ENCODE measurements around the gene TAF4. TPM values are rescaled to one million over a fixed set of nuclear protein-coding genes. Genes with fewer than 3 reads are reported as not detected.
A peak's percentile ranks its signal among the peaks of the same experiment; 100 is the strongest.

TAF4 gene
- total and polyA plus RNA-seq, 2 of the 13 experiments (the other 11 are each of a cell fraction or from before 2014, with no cell fraction given): 5.9 to 12.0 TPM

DNA sequence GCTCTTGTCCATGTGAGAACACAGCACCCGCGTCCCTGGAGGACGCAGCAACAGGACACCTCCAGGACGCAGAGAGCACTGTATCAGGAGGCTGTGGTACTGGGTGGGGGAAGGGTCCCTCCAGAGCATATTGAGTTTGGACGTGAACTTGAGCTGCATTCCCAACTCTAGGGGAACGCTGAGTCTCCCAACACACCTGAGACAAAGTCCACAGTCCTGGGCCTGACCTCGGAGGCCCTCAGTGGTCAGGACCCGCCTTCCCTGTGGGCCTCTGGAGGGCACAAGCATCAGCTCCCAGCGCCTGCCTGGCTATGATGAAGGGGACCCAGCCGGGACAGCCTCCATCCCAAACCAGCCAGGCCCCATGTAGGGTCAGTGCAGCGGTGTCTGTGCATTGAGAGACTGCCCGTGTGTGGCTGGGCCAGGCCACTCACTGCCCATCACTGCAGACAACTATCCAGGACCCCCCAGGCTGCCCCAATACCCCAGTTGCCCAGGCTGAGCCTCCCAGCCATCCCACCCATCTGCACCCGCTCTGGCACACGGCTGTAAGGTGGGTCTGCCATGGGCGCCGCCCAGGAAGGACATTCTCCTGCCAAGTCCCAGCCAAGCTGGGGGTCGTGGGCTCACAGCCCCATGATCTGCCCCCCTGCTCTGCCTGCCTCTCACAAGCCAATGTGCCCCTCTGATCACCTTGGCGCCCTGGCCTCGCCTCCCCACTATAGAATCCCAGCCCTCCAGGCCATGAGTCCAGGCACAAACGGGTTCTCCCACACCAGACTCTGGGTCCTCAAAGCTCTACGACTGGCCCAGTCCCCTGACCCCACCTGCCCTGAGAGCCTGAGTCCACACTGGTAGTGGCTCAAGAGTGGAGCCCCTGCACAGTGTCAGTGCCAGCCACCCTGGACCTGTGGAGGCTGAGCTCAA lies 115.7 kb downstream of the TAF4 start (continued):
- peak; percentile 86 for TF ChIP-seq SKI (IDR thresholded peaks at IDR 0.05; ENCODE audit: partially characterized antibody)
- no peak for TF ChIP-seq NFYB (CRISPR knock-in tag; IDR thresholded peaks at IDR 0.05)
- TF ChIP-seq HOXA3 (CRISPR knock-in tag; IDR thresholded peaks at IDR 0.05): peak; percentile 33; the same call in 1 of the 2 replicates
- peak; percentile 60; the same call in 1 of the 2 replicates for TF ChIP-seq HNF4G (IDR thresholded peaks at IDR 0.05; ENCODE audit: borderline replicate concordance, low read depth, low read length)
- no peak for TF ChIP-seq HNF4G (CRISPR knock-in tag; IDR thresholded peaks at IDR 0.05; ENCODE audit: borderline replicate concordance, low read depth)
- no peak for TF ChIP-seq ISL2 (CRISPR knock-in tag; IDR thresholded peaks at IDR 0.05)
- TF ChIP-seq ZNF572 (CRISPR knock-in tag; IDR thresholded peaks at IDR 0.05): 0 out of 2 replicates have a peak, but pooled peaks have one; percentile 56
- TF ChIP-seq NONO (IDR thresholded peaks at IDR 0.05): no peak
- TF ChIP-seq NONO (CRISPR knock-in tag; conservative IDR thresholded peaks at IDR 0.05): no peak
- TF ChIP-seq, protein P1, sequence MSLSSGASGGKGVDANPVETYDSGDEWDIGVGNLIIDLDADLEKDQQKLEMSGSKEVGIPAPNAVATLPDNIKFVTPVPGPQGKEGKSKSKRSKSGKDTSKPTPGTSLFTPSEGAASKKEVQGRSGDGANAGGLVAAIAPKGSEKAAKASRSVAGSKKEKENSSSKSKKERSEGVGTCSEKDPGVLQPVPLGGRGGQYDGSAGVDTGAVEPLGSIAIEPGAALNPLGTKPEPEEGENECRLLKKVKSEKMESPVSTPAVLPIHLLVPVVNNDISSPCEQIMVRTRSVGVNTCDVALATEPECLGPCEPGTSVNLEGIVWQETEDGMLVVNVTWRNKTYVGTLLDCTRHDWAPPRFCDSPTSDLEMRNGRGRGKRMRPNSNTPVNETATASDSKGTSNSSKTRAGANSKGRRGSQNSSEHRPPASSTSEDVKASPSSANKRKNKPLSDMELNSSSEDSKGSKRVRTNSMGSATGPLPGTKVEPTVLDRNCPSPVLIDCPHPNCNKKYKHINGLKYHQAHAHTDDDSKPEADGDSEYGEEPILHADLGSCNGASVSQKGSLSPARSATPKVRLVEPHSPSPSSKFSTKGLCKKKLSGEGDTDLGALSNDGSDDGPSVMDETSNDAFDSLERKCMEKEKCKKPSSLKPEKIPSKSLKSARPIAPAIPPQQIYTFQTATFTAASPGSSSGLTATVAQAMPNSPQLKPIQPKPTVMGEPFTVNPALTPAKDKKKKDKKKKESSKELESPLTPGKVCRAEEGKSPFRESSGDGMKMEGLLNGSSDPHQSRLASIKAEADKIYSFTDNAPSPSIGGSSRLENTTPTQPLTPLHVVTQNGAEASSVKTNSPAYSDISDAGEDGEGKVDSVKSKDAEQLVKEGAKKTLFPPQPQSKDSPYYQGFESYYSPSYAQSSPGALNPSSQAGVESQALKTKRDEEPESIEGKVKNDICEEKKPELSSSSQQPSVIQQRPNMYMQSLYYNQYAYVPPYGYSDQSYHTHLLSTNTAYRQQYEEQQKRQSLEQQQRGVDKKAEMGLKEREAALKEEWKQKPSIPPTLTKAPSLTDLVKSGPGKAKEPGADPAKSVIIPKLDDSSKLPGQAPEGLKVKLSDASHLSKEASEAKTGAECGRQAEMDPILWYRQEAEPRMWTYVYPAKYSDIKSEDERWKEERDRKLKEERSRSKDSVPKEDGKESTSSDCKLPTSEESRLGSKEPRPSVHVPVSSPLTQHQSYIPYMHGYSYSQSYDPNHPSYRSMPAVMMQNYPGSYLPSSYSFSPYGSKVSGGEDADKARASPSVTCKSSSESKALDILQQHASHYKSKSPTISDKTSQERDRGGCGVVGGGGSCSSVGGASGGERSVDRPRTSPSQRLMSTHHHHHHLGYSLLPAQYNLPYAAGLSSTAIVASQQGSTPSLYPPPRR (CRISPR knock-in tag; IDR thresholded peaks at IDR 0.05; ENCODE audit: borderline replicate concordance): no peak; the same call in 1 of the 2 replicates
- TF ChIP-seq ZNF766 (CRISPR knock-in tag; IDR thresholded peaks at IDR 0.05; ENCODE audit: borderline replicate concordance): no peak
- TF ChIP-seq SALL1 (CRISPR knock-in tag; IDR thresholded peaks at IDR 0.05): 0 out of 2 replicates have a peak, but pooled peaks have one; percentile 11
- TF ChIP-seq, protein P2, sequence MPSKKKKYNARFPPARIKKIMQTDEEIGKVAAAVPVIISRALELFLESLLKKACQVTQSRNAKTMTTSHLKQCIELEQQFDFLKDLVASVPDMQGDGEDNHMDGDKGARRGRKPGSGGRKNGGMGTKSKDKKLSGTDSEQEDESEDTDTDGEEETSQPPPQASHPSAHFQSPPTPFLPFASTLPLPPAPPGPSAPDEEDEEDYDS (CRISPR knock-in tag; IDR thresholded peaks at IDR 0.05): no peak
- TF ChIP-seq, protein P3, sequence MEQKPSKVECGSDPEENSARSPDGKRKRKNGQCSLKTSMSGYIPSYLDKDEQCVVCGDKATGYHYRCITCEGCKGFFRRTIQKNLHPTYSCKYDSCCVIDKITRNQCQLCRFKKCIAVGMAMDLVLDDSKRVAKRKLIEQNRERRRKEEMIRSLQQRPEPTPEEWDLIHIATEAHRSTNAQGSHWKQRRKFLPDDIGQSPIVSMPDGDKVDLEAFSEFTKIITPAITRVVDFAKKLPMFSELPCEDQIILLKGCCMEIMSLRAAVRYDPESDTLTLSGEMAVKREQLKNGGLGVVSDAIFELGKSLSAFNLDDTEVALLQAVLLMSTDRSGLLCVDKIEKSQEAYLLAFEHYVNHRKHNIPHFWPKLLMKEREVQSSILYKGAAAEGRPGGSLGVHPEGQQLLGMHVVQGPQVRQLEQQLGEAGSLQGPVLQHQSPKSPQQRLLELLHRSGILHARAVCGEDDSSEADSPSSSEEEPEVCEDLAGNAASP (CRISPR knock-in tag; IDR thresholded peaks at IDR 0.05; ENCODE audit: borderline replicate concordance): peak; percentile 89; the same call in 1 of the 2 replicates
- no peak for TF ChIP-seq SATB2 (CRISPR knock-in tag; IDR thresholded peaks at IDR 0.05)
- TF ChIP-seq PLRG1 (conservative IDR thresholded peaks at IDR 0.05): no peak
- TF ChIP-seq, protein P4, sequence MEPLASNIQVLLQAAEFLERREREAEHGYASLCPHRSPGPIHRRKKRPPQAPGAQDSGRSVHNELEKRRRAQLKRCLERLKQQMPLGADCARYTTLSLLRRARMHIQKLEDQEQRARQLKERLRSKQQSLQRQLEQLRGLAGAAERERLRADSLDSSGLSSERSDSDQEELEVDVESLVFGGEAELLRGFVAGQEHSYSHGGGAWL (CRISPR knock-in tag; IDR thresholded peaks at IDR 0.05): no peak
- TF ChIP-seq TOE1 (CRISPR knock-in tag; IDR thresholded peaks at IDR 0.05): no peak

All from HepG2 (cell line).